OCI-LY1 (cell line): ENCODE data around the gene KIRREL3.

Source experiments
- H2AFZ ChIP-seq: fragments of 200-600 bp; sonication (generic), shearing (Covaris generic); 2 replicates; pipeline ENCODE4 v1.6.0; 2014; ENCODE audit warnings: antibody characterized with exemption, mild to moderate bottlenecking, low read length
- H3F3A ChIP-seq: fragments of 200-600 bp; sonication (generic), shearing (Covaris generic); 2 replicates; pipeline ENCODE4 v1.6.0; 2014; ENCODE audit warnings: mild to moderate bottlenecking, antibody characterized with exemption, low read length, moderate library complexity; ENCODE audit not compliant: insufficient read depth
- H3K27ac ChIP-seq: fragments of 200-600 bp; sonication (generic); 2 replicates; pipeline ENCODE4 v1.5.1; 2014; ENCODE audit warnings: low read length, mixed run types, mild to moderate bottlenecking, low read depth; ENCODE audit not compliant: poor library complexity, severe bottlenecking
- H3K27me3 ChIP-seq: fragments of 200-600 bp; sonication (generic); 2 replicates; pipeline ENCODE4 v1.6.0; 2014; ENCODE audit warnings: antibody characterized with exemption, mild to moderate bottlenecking, low read length, moderate library complexity; ENCODE audit not compliant: insufficient read depth
- H3K36me3 ChIP-seq: fragments of 200-600 bp; sonication (generic); 2 replicates; pipeline ENCODE4 v1.6.1; 2014; ENCODE audit warnings: mild to moderate bottlenecking, antibody characterized with exemption, low read length, moderate library complexity, mixed read lengths; ENCODE audit not compliant: insufficient read depth
- H3K4me1 ChIP-seq: fragments of 200-600 bp; sonication (generic); 2 replicates; pipeline ENCODE4 v1.5.1; 2014; ENCODE audit warnings: mild to moderate bottlenecking, low read length, moderate library complexity; ENCODE audit not compliant: insufficient read depth, severe bottlenecking
- H3K4me2 ChIP-seq: fragments of 200-600 bp; sonication (generic), shearing (Covaris generic); 2 replicates; pipeline ENCODE4 v1.6.1; 2014; ENCODE audit warnings: low read length
- H3K4me3 ChIP-seq: fragments of 200-600 bp; sonication (generic); 2 replicates; pipeline ENCODE4 v1.5.1; 2014; ENCODE audit warnings: low read length, low read depth, mild to moderate bottlenecking, mixed read lengths; ENCODE audit not compliant: poor library complexity, severe bottlenecking
- H3K79me2 ChIP-seq: fragments of 200-600 bp; shearing (Covaris generic); 2 replicates; pipeline ENCODE4 v1.6.1; 2016; ENCODE audit warnings: mixed run types, low read length, mixed read lengths; ENCODE audit not compliant: insufficient read depth
- H3K9ac ChIP-seq: fragments of 200-600 bp; sonication (generic), shearing (Covaris generic); 2 replicates; pipeline ENCODE4 v1.6.1; 2014; ENCODE audit warnings: mild to moderate bottlenecking, low read length, mixed read lengths
- H3K9me2 ChIP-seq: fragments of 200-600 bp; sonication (generic), shearing (Covaris generic); 2 replicates; pipeline ENCODE4 v1.6.1; 2014; ENCODE audit warnings: low read depth, mild to moderate bottlenecking, low read length, mixed read lengths
- H3K9me3 ChIP-seq: fragments of 200-600 bp; shearing (Covaris generic); 2 replicates; pipeline ENCODE4 v1.6.1; 2014; ENCODE audit warnings: low read length, mixed read lengths
- H4K20me1 ChIP-seq: fragments of 200-600 bp; sonication (generic), shearing (Covaris generic); 2 replicates; pipeline ENCODE4 v1.6.0; 2016; ENCODE audit warnings: mild to moderate bottlenecking, low read length; ENCODE audit not compliant: insufficient read depth
- EZH2 ChIP-seq: fragments of 200-600 bp; sonication (generic), shearing (Covaris generic); IDR thresholded peaks from 2 replicates; pipeline ENCODE4 v1.8.0; 2017; ENCODE audit warnings: borderline replicate concordance, mixed run types, mild to moderate bottlenecking, antibody characterized with exemption, low read length, moderate library complexity, mixed read lengths
- TF ChIP-seq, protein P1 (sequence below): fragments of 200-600 bp; sonication (generic), shearing (Covaris generic); IDR thresholded peaks from 2 replicates; pipeline ENCODE4 v1.5.1; 2017; ENCODE audit warnings: mild to moderate bottlenecking, antibody characterized with exemption, low read length, moderate library complexity, mixed read lengths

The KIRREL3 gene

DNA sequence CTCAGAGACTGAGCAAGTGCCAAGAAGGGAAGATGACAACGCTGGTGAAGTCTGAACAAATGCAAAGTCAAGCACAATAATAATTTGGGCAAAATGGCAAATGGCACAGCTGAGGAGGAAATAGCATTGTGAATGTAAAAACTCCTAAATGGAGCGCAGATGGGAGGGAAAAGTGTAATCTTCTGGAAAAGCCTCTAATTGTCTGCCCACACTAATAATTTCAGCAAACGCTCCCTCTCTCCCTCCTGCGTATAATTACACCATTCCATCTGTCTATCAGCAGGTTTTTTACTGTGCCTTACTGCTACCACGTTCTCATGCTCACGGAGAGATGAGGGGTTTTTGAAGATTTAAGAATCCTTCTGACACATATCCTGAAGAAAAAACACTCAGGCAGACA is 302.6 kb downstream of the KIRREL3 start:
- H3K9me3 ChIP-seq, result no peaks in the 10 kb centered on the region
- H4K20me1 ChIP-seq, result no peaks in the 10 kb centered on the region
- H3K4me2 ChIP-seq, result no peak overlapping the region
- no peak overlapping the region for H3K4me3 ChIP-seq
- no peaks in the 10 kb centered on the region for H3K9me2 ChIP-seq
- H3K27me3 ChIP-seq, result no peaks in the 10 kb centered on the region
- TF ChIP-seq, protein P1, sequence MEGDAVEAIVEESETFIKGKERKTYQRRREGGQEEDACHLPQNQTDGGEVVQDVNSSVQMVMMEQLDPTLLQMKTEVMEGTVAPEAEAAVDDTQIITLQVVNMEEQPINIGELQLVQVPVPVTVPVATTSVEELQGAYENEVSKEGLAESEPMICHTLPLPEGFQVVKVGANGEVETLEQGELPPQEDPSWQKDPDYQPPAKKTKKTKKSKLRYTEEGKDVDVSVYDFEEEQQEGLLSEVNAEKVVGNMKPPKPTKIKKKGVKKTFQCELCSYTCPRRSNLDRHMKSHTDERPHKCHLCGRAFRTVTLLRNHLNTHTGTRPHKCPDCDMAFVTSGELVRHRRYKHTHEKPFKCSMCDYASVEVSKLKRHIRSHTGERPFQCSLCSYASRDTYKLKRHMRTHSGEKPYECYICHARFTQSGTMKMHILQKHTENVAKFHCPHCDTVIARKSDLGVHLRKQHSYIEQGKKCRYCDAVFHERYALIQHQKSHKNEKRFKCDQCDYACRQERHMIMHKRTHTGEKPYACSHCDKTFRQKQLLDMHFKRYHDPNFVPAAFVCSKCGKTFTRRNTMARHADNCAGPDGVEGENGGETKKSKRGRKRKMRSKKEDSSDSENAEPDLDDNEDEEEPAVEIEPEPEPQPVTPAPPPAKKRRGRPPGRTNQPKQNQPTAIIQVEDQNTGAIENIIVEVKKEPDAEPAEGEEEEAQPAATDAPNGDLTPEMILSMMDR, result no peak
- no peak for TF ChIP-seq EZH2
- no peaks in the 10 kb centered on the region for H3K36me3 ChIP-seq
- H3K4me1 ChIP-seq, result no peaks in the 10 kb centered on the region
- H3K27ac ChIP-seq, result no peak overlapping the region
- no peak overlapping the region for H3K9ac ChIP-seq
- no peak overlapping the region for H2AFZ ChIP-seq
- H3K79me2 ChIP-seq, result no peaks in the 10 kb centered on the region
- no peaks in the 10 kb centered on the region for H3F3A ChIP-seq

DNA sequence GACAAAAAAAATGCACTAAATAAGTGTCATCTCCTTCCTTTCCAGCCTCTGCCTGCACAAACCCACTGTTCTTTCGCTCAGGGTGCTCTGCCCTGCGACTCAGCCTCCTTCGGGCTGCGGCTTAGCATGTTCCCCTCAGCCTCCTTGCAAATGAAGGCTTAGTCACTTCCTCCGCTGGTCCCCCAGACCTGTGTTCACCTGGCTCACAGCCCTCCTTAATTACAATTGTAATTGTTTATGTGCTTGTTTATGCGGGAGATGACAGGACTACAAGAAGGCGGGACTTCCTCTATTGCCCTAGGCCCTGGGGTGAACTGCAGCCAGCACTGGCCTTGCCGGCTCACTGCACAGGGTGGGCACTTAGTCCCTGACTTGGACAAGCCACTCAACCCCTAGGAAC is 303.6 kb downstream of the KIRREL3 start:
- Histone ChIP-seq H4K20me1 (no peaks in the 10 kb centered on the region), H2AFZ (no peak overlapping the region), H3K9ac (no peak overlapping the region), H3K79me2 (no peaks in the 10 kb centered on the region), H3F3A (no peaks in the 10 kb centered on the region), H3K27me3 (no peaks in the 10 kb centered on the region), H3K9me2 (no peaks in the 10 kb centered on the region), H3K9me3 (no peaks in the 10 kb centered on the region), H3K4me2 (no peak overlapping the region), H3K36me3 (no peaks in the 10 kb centered on the region), H3K4me1 (no peaks in the 10 kb centered on the region), H3K27ac (no peak overlapping the region), H3K4me3 (no peak overlapping the region)
- TF ChIP-seq, protein P1, result no peak
- TF ChIP-seq EZH2, result no peak

DNA sequence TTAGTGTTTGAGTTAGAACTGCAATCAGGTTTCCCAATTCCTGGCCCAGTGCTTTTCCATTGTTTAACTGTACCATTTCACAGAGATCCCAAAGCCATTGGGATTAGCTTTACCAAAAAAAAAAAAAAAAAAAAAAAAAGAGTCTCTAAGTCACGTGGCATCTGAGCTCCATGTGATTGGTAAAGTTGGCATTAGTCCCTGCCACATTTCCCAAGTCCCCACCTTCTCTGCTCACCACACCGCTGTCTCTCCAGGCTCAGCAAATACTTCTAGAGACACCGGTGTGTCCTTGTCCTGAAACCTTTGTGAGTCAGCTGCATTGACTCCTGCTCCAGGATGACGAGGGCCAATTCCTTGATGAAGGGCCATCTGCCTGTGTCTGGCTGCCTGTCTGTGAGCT is 305.3 kb downstream of the KIRREL3 start:
- no peaks in the 10 kb centered on the region for H3K36me3 ChIP-seq
- no peak overlapping the region for H3K27ac ChIP-seq
- no peak for TF ChIP-seq EZH2
- TF ChIP-seq, protein P1, result no peak
- no peaks in the 10 kb centered on the region for H3K27me3 ChIP-seq
- no peaks in the 10 kb centered on the region for H4K20me1 ChIP-seq
- H2AFZ ChIP-seq, result no peak overlapping the region
- H3K9ac ChIP-seq, result no peak overlapping the region
- H3K79me2 ChIP-seq, result no peaks in the 10 kb centered on the region
- H3K9me3 ChIP-seq, result no peaks in the 10 kb centered on the region
- H3K4me2 ChIP-seq, result no peak overlapping the region
- no peaks in the 10 kb centered on the region for H3K9me2 ChIP-seq
- H3K4me3 ChIP-seq, result no peak overlapping the region
- H3F3A ChIP-seq, result no peaks in the 10 kb centered on the region
- H3K4me1 ChIP-seq, result no peaks in the 10 kb centered on the region
